ENCODE data around the gene RPL28.

RPL28 gene

DNA sequence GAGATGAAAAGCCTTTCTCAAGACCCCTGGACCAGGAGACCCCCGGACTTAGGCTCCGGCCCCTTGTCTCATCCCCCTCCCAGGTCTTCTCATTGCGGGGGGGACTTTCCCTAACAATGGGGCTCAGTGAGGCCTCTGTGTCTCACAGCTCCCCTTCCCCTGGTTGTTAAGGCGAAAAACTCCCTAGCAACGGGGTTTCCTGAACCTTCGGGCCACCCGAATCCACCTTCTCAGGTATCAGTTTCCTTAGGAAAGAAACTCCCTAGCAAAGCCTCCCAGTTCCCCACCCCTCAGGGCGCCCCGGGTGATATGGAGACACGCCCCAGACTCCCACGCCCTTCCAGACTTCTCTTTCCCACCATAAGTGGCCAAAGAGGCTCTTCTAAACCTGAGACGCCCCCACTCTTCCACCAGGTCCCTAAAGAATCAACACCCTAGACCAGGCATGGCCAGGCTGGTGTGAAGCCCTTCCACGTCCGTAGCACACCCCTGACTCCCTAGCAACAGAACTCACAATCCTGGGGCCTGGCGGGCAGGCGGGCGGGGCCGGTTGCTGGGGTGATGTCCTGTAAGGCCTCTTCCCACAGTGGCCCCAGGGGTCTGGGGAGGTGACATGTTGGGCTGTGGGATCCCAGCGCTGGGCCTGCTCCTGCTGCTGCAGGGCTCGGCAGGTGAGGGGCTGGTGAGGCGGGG, 9.3 kb upstream of the RPL28 start, which contains the start of gene TMEM190:
TMEM190 (plus strand) TSS at position 586 of the 693 bp plus-strand sequence; CDS start at position 614, 28 bp downstream.
- POLR2A ChIA-PET = interaction anchor here (1.0 to 4.0 kb wide), 3 partner anchors 9 to 37 kb away, joined by 3 to 12 read pairs (median 6); partner anchors contain the start of gene KMT5C
- DNase-seq (ENCODE audit: extremely low spot score) = no peak
- TF ChIP-seq SP1 (IDR thresholded peaks at IDR 0.05) (no peak), FOXA1 (IDR thresholded peaks at IDR 0.05) (no peak), NFRKB (IDR thresholded peaks at IDR 0.05) (no peak), ELF4 (IDR thresholded peaks at IDR 0.05) (no peak), ZNF384 (IDR thresholded peaks at IDR 0.05) (no peak), TARDBP (IDR thresholded peaks at IDR 0.05) (no peak), HDGF (IDR thresholded peaks at IDR 0.05; ENCODE audit: borderline replicate concordance) (no peak), BHLHE40 (IDR thresholded peaks at IDR 0.05; ENCODE audit: borderline replicate concordance) (no peak), ARNT (IDR thresholded peaks at IDR 0.05) (no peak), CTBP1 (IDR thresholded peaks at IDR 0.05; ENCODE audit: borderline replicate concordance) (no peak), FOXM1 (IDR thresholded peaks at IDR 0.05; ENCODE audit: borderline replicate concordance) (no peak), FOXK2 (IDR thresholded peaks at IDR 0.05) (no peak), SUZ12 (IDR thresholded peaks at IDR 0.05) (no peak)
- TF ChIP-seq, protein P1, sequence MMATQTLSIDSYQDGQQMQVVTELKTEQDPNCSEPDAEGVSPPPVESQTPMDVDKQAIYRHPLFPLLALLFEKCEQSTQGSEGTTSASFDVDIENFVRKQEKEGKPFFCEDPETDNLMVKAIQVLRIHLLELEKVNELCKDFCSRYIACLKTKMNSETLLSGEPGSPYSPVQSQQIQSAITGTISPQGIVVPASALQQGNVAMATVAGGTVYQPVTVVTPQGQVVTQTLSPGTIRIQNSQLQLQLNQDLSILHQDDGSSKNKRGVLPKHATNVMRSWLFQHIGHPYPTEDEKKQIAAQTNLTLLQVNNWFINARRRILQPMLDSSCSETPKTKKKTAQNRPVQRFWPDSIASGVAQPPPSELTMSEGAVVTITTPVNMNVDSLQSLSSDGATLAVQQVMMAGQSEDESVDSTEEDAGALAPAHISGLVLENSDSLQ (IDR thresholded peaks at IDR 0.05) = no peak
- CTCF ChIA-PET = no interaction called here

DNA sequence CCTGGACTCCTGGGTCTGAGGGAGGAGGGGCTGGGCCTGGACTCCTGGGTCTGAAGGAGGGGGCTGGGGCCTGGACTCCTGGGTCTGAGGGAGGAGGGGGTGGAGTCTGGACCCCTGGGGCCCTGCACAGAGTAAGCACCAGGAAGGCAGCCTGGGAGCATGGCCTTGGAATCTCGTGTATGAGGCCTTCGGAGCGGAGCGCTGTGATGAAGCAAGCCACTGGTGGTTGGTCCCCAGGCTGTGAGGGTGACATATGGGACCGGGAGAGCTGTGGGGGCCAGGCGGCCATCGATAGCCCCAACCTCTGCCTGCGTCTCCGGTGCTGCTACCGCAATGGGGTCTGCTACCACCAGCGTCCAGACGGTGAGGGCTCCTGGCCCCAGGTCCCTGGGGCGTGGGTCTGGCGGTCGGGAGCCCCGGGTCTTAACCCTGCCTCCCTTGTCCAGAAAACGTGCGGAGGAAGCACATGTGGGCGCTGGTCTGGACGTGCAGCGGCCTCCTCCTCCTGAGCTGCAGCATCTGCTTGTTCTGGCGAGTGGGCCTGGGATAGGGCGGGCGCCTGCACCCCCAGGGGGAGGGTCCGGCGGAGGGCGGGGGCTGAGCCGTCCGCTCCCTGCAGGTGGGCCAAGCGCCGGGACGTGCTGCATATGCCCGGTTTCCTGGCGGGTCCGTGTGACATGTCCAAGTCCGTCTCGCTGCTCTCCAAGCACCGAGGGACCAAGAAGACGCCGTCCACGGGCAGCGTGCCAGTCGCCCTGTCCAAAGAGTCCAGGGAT, 8.2 kb upstream of the RPL28 start:
- TF ChIP-seq ZNF384 (IDR thresholded peaks at IDR 0.05) = no peak
- no peak for TF ChIP-seq TARDBP (IDR thresholded peaks at IDR 0.05)
- TF ChIP-seq ELF4 (IDR thresholded peaks at IDR 0.05) = no peak
- DNase-seq (ENCODE audit: extremely low spot score) = no peak
- ChIA-PET POLR2A (interaction anchor here (0.7 to 4.0 kb wide), 3 partner anchors 9 to 38 kb away, joined by 3 to 12 read pairs (median 4); partner anchors contain the start of genes KMT5C and UBE2S), CTCF (no interaction called here)

DNA sequence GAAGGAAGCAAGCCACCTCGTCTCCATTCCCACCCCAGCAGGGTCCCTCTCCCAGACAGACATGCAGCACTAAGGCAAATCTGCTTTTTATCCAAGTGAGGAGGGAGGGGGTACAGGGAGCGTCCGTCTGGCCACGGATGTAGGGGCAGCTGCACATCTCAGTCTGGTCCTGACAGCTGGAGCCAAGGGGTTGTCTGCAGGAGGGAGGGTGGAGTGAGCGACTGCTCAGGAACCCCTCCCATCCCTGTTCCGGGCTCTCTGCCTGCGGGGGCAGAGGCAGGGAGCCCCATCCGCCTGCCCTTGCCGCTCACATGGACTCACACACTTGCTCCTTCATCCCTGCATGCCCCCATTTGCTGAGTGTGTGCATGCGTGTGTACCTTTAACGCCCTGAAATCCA, 6.6 kb upstream of the RPL28 start:
- ChIA-PET POLR2A (interaction anchor here (4.0 kb wide), 1 partner anchor 40 kb away, joined by 12 read pairs; the partner anchor contains the start of gene KMT5C), CTCF (no interaction called here)
- TF ChIP-seq FOXK2 (IDR thresholded peaks at IDR 0.05) (no peak), ZNF384 (IDR thresholded peaks at IDR 0.05) (no peak), CTBP1 (IDR thresholded peaks at IDR 0.05; ENCODE audit: borderline replicate concordance) (no peak), LEF1 (IDR thresholded peaks at IDR 0.05; ENCODE audit: borderline replicate concordance) (no peak)
- DNase-seq (ENCODE audit: extremely low spot score) = no peak

DNA sequence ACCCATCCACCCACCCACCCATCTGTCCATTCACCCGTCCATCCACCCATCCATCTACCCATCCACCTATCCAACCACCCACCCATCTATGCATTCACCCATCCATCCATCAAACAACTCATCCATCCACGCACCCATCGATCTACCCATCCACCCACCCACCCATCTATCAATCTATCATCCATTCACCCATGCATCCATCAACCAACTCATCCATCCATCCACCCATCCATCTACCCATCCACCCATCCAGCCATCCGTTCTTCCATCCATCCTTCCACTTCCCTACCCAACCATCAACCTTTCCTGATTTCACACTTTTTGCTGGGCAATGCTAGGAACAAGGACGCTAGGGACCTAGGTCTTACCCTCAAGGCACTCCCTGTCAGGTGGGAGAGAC, 3.7 kb upstream of the RPL28 start:
- DNase-seq (ENCODE audit: extremely low spot score) = no peak
- POLR2A ChIA-PET = interaction anchor here (0.7 kb wide), 1 partner anchor 26 kb away, joined by 3 read pairs; no protein-coding TSS in a partner anchor
- CTCF ChIA-PET = no interaction called here
- no peak for TF ChIP-seq SUZ12 (IDR thresholded peaks at IDR 0.05)
- TF ChIP-seq HDGF (IDR thresholded peaks at IDR 0.05; ENCODE audit: borderline replicate concordance) = no peak
- TF ChIP-seq, protein P1 (IDR thresholded peaks at IDR 0.05) = no peak
- no peak for TF ChIP-seq FOXA1 (IDR thresholded peaks at IDR 0.05)
- no peak for TF ChIP-seq CTBP1 (IDR thresholded peaks at IDR 0.05; ENCODE audit: borderline replicate concordance)
- no peak for TF ChIP-seq ZNF384 (IDR thresholded peaks at IDR 0.05)
- no peak for TF ChIP-seq LEF1 (IDR thresholded peaks at IDR 0.05; ENCODE audit: borderline replicate concordance)
- TF ChIP-seq ELF4 (IDR thresholded peaks at IDR 0.05) = no peak
- TF ChIP-seq BHLHE40 (IDR thresholded peaks at IDR 0.05; ENCODE audit: borderline replicate concordance) = no peak
- TF ChIP-seq SP1 (IDR thresholded peaks at IDR 0.05) = no peak
- TF ChIP-seq FOXM1 (IDR thresholded peaks at IDR 0.05; ENCODE audit: borderline replicate concordance) = no peak
- no peak for TF ChIP-seq TARDBP (IDR thresholded peaks at IDR 0.05)
- TF ChIP-seq ARNT (IDR thresholded peaks at IDR 0.05) = no peak
- no peak for TF ChIP-seq NFRKB (IDR thresholded peaks at IDR 0.05)
- TF ChIP-seq L3MBTL2 (conservative IDR thresholded peaks at IDR 0.05) = no peak
- TF ChIP-seq FOXK2 (IDR thresholded peaks at IDR 0.05) = no peak

DNA sequence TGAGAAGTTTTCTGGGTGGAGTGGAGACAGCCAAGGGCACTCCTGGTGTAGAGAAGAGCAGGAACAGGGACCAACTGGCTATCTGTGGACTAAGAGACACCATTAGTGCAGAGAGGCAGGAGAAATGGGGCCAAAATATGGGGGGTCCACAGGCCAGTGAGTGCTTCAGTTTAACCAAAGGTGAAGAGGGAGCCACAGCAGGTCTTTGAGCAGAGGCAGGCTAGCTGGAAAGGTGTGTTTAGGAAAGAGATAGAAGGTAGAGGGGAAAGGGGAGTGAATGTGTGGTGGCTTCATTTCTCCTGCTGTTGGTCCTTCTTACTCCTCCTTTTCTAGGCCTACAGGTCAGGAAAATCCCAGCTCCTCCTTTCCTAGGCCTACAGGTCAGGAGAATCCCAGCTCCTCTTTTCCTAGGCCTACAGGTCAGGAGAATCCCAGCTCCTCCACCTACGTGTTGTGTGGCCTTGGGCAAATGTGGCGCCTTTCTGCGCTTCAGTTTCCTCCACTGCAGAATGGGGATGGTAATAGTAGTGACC, 3.1 kb upstream of the RPL28 start:
- ChIA-PET POLR2A (interaction anchor here (0.7 to 2.7 kb wide), 2 partner anchors 25 to 43 kb away, joined by 3 to 13 read pairs; partner anchors contain the start of gene KMT5C), CTCF (no interaction called here)
- TF ChIP-seq TARDBP (IDR thresholded peaks at IDR 0.05) = no peak
- no peak for TF ChIP-seq SUZ12 (IDR thresholded peaks at IDR 0.05)
- TF ChIP-seq BHLHE40 (IDR thresholded peaks at IDR 0.05; ENCODE audit: borderline replicate concordance) = no peak
- TF ChIP-seq ELF4 (IDR thresholded peaks at IDR 0.05) = no peak
- TF ChIP-seq SP1 (IDR thresholded peaks at IDR 0.05) = no peak
- no peak for TF ChIP-seq ZNF384 (IDR thresholded peaks at IDR 0.05)
- TF ChIP-seq FOXA1 (IDR thresholded peaks at IDR 0.05) = no peak
- no peak for TF ChIP-seq HDGF (IDR thresholded peaks at IDR 0.05; ENCODE audit: borderline replicate concordance)
- DNase-seq (ENCODE audit: extremely low spot score) = no peak

Measured in HEK293T (cell line).